ENCODE measurements around the gene AMIGO3. TPM values are rescaled to one million over a fixed set of nuclear protein-coding genes. Genes with fewer than 3 reads are reported as not detected.
A peak's percentile ranks its signal among the peaks of the same experiment; 100 is the strongest.
"Not testable (repeated sequence)": the region's sequence is repeated elsewhere in the genome, so short reads cannot be mapped to it uniquely, and the experiment has no call there.

The AMIGO3 gene, protein sequence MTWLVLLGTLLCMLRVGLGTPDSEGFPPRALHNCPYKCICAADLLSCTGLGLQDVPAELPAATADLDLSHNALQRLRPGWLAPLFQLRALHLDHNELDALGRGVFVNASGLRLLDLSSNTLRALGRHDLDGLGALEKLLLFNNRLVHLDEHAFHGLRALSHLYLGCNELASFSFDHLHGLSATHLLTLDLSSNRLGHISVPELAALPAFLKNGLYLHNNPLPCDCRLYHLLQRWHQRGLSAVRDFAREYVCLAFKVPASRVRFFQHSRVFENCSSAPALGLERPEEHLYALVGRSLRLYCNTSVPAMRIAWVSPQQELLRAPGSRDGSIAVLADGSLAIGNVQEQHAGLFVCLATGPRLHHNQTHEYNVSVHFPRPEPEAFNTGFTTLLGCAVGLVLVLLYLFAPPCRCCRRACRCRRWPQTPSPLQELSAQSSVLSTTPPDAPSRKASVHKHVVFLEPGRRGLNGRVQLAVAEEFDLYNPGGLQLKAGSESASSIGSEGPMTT
- total RNA-seq: not detected

DNA sequence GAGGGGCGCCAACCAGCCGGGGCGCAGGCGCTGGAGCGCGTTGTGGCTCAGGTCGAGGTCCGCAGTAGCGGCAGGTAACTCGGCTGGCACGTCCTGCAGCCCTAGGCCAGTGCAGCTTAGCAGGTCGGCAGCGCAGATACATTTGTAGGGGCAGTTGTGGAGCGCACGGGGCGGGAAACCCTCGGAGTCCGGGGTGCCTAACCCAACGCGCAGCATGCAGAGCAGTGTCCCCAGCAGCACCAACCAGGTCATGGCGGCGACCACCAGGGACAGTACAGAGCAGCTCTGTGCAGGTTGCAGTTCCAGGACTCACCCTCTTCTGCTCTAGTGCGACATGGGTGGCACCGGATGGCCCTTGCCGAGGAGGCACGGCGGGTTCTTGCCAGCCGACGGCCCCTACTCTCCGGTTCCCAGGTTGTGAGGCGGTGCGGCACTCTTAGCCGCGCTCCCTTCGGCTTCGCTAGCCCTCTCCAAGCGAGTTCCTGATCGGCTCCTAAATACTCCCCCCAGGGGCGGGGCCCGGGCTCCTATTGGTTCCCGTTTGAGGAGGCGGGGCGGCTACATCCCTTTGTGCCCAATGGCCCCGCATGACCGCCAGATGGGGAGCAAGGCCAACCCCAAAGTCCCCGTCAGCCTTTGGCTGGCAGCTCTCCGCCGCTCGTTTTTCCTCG lies at the start of gene AMIGO3:
TSS of gene AMIGO3 (minus strand) at position 471 of the 671 bp plus-strand sequence. CDS start at position 252, 219 bp downstream.
- peak; percentile 96 for DNase-seq (ENCODE audit: low spot score)

DNA sequence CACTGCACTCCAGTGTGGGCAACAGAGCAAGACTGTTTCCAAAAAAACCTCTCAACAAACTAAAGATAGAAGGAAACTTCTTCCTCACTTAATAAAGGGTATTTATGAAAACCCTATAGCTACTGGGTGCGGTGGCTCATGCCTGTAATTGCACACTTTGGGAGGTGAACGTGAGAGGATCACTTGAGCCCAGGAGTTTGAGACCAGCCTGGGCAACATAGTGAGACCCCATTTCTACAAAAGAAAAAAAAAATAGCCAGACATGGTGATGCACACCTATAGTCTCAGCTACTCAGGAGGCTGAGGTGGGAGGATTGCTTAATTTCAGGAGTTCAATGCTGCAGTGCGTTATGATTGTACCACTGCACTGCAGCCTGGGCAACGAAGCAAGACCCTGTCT lies 44.5 kb upstream of the AMIGO3 start:
- DNase-seq (ENCODE audit: low spot score): no peak

DNA sequence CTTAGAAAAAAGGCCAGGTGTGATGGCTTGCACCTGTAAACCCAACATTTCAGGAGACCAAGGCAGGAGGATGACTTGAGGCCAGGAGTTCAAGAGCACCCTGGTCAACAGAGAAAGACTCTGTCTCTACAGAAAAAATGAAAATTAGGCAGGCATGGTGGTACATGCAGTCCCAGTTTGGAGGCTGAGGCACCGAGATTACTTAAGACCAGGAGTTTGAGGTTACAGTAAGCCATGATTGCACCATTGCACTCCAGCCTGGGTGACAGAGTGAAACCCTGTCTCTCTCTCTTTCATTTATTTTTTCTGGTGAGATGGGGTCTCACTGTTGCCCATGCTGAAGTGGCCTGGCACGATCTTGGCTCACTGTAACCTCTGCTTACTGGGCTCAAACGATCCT lies 42.2 kb upstream of the AMIGO3 start:
- no peak for DNase-seq (ENCODE audit: low spot score)

DNA sequence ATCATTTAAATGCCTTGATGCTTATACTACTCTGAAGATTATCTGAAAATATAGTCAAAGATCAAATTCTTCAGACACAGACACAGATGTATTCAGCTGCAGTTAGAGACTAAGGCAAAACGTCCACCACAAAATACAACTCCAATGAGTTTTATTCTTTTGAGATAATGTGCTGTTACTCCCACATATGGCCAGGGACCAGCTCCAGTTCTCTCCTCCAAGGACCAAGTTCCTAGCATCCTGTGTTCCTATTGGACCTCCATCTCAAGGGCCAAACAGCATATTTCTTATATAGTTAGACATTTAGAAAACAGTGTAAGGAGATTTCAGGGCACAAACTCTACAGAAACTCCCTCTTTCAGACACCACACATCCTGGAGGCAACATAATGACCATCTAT lies 39.7 kb upstream of the AMIGO3 start:
- DNase-seq (ENCODE audit: low spot score): no peak

DNA sequence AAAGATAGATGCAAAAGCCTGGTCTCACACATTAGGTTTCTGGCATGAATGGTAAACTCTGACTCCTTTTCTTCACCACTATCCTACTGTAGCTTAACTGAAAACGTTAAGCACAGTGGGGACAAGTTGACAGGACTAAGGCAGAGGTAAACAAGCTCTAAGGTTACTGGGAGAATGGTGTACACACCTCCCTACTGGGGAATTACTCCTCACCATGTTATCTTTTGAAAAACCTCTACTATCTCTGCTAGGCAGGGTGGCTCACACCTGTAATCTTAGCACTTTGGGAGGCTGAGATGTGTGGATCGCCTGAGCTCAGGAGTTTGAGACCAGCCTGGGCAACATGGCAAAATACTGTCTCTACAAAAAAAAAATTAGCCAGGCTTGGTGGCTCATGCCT lies 37.7 kb upstream of the AMIGO3 start:
- no peak for DNase-seq (ENCODE audit: low spot score)

DNA sequence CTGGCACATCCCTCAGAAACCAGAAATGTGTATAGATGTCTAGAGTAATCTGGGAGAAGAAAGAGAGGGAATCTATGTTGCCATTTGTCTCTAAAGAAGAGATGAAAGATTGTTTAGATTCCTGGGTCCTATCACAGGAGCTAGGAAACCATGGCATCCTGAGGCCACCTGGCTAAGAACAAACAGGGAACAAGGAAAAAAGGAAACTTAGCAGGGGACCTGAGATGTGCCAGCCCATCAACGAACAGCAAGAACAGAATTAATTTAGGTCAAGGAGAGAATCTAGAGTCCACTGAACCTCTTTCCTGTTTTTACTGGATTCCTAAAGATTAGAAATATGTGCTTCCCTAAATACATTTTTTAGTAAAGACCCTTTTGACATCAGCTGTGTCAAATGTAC lies 36.6 kb upstream of the AMIGO3 start:
- DNase-seq (ENCODE audit: low spot score): no peak

DNA sequence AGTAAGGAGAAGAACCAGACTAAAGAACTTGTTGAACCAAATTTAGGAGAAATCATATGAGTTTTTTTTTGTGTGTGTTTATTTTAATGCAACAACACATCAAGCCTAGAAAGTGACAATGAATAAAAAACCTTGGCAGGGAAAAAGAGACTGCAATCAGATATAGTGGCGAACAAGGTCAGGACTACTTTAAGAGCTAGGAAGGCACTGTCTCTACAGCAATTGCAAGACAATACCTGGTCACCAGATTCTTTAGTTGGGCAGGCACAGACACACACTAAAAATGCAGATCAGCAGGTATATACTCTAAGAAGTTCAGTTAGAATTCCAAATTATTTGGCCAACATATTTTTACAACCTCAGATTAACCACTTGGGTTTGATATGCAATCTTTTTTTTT lies 35.1 kb upstream of the AMIGO3 start:
- DNase-seq (ENCODE audit: low spot score): no peak

DNA sequence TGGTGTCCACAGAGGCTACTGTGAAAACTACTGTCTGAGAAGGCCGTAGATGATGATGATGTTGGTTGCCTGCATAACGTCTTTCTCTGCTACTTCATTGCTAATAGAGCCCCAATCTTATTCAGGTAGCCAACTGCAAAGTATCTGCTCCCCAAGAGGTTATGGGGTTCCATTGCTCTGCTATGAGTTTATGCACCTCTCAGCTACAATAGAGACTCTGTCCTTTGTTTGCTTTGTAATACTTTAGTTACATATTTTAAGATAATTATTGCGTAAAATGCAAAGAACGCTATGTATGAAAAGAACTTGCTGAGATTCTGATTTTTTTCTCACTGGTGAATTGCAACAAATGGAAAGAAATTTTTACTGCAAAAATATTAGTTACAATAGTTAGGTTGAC lies 32.0 kb upstream of the AMIGO3 start:
- DNase-seq (ENCODE audit: low spot score): no peak

DNA sequence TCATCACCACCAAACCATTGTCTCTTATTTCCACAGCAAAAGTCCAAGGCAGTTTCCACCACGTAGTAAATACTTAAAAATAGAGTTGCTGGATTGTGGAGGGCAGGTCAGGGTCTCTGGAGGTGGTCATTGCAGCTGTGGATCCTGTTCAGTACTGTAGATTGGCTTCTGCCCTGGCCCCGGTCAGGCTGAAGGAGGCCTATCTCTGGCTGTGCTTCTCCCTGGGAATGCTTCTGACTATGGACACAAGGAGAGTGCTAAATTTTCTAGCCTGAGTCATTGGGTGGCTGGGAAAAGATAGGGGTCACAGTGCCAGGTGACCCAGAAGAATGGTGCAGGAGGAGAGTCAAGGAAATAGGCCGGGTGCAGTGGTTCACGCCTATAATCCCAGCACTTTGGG lies 30.6 kb upstream of the AMIGO3 start:
- DNase-seq (ENCODE audit: low spot score): no peak

DNA sequence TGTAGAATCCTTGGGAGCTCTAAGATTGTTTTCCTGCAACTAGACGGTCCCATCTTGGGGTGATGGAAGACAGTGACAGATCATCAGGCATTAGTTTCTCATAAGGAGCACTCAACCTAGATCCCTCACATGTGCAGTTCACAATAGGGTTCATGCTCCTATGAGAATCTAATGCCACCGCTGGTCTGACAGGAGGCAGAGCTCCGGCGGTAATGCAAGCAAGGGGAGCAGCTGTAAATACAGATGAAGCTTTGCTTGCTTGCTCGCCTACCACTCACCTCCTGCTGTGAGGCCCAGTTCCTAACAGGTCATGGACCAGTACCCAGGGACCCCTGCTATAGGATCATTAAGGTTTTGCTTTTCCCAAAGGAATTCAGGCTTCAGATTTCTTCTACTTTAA lies 29.4 kb upstream of the AMIGO3 start:
- not testable (repeated sequence) for DNase-seq (ENCODE audit: low spot score)

DNA sequence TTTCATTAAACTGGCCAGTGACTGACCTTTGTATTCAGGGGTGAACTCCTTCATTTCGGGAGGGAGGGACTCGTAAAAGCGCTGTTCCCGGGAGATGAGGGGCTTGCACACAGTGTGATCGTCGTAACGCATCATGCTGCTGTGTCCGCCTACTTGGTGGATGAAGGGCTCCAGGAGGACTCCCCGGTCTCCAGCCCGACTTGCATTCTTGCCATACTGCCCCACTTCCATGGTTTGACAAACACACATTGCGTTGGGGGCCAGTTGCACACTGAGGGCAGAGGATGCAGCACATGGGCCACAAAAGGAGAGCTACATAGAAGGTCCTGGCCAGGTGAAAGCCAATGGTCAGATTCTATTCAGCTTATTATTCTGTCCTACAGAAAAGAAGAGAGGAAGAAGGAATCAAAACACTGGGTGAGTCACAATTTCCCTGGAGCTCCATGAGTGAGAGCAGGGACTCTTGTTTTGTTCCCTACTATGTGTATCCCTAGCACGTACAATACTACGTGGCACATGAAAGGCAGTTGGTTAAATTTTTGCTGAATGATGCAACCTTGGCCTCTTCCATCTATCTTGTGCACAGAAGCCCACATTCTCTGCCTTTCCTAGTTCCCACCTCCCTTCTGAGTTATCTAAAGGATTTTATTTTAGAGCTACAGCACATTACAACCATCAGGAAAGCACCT lies 28.5 kb upstream of the AMIGO3 start:
- no peak for DNase-seq (ENCODE audit: low spot score)

DNA sequence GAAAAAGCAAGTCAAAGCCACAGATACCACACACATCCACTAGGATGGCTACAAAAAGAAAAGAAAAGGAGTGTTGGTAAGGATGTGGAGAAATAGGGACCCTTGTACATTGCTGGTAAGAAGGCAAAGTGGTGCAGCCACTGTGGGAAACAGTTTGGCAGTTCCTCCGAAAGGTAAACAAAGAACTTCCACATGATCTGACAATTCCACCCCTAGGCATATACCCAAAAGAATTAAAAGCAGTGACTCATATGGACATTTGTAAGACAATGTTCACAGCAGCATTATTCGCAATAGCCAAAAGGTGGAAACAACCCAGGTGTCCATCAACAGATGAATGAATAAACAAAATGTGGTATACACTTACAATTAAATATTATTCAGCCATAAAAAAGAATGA lies 26.5 kb upstream of the AMIGO3 start:
- DNase-seq (ENCODE audit: low spot score): no peak

DNA sequence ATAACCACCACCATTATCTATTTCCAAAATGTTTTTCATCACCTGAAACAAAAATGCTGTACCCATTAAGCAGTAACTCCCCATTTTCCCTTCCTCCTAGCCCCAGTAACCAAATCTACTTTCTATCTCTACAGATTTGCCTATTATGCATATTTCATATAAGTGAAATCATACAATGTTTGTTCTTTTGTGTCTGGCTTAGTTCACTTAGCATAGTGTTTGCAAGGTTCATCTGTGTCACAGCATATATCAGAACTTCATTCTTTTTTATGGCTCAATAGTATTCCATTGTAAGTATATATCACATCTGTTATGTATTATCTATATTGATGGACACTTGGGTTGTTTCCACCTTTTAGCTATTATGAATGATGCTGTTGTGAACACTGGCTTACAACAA lies 20.9 kb upstream of the AMIGO3 start:
- DNase-seq (ENCODE audit: low spot score): no peak

DNA sequence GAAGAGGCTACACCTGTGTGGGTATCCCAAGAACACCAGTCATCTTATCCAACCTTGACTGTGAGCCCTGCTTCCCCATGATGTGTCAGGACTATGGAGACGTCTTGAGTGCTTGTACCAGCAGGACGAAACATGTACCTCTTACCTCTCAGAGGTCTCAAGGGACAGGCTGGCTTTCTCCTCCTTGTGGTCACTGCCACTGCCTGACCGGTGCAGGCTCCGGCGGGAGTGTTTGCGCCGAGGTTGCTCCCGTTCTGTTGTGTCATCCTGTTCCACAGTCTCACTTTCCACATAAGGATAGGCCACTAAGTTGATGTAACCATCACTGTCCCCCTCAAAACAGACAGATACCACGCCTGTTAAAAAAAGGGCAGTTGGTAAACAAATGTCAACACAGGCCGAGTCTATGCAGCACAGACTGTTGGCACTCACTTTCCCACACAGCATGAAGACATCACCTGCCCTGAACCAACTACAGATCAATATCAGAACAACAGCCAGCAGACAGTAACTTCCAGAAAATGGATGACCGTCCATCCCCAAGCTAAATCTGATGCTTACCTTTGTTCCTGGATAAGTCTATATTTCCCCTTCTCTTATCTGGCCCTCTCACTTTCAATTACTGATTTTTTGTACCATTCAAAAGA lies 18.7 kb upstream of the AMIGO3 start:
- DNase-seq (ENCODE audit: low spot score): no peak

DNA sequence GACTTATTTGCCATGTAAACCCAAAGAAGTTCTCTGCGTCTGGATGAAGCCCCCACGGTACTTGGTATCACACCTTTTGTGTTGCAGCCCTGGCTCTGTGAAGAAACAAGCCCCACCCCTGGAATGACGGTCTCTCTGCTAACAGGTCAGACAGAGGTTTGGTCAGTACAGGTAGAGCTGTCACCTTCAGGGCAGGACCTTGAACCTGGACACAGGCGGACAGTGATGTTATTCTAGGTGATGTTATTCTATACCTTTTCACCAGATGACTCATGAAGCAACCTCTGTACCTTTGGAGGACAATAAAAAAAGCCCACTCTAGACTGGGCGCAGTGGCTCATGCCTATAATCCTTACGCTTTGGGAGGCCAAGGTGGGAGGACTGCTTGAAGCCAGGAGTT lies 15.3 kb upstream of the AMIGO3 start:
- DNase-seq (ENCODE audit: low spot score): no peak

DNA sequence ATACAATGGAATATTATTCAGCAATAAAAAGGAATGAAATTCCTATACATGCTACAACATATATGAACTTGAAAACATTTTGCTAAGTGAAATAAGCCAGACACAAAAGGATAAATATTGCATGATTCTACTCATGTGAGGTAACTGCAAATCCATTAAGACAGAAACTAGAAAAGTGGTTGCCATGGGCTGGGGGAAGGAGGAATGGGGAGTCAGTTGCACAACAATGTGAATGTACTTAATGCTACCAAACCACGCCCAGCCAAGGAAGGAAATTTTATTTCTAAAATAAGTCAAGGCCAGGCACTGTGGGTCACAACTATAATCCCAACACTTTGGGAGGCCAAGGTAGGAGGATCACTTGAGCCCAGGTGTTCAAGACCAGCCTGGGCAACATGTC lies 14.1 kb upstream of the AMIGO3 start:
- no peak for DNase-seq (ENCODE audit: low spot score)

DNA sequence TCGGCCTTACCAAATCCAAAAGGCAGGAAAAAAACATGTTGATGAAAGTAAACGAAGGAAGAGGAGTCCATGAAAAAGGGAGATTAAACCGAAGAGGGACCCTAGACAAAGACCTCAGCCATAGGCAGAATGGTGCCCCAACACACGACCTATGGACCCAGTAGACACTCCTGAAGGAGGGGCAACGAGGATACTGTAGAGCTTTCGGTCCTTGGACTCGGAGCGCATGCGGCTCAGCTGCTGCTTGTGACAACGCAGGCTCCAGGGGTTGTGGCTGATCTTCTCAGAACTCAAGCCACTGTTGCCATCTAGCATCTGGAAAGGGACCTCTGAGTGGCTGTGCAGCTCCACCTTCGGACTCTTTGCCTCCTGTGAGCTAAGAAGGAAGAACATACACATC lies 13.1 kb upstream of the AMIGO3 start:
- DNase-seq (ENCODE audit: low spot score): no peak

DNA sequence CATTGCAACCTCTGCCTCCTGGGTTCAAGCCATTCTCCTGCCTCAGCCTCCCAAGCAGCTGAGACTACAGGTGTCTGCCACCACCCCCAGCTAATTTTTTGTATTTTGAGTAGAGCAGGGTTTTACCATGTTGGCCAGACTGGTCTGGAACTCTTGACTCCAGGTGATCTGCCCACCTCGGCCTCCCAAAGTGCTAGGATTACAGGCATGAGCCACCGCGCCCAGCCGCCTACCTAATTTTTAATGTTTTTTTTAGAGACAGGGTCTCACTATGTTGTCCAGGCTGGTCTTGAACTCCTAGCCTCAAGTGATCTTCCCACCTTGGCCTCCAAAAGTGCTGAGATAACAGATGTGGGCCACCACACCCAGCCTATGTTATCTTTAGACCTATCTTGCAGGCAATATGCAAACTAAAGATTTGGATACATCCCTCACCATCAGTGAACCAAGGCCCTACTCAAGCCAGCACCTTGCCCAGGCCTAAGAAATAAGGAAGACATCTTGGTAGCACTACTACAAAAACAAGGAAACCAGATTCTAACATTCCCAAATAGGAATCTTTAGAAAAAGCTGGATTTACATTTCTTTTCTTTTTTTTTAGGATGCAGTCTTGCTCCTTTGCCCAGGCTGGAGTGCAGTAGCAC lies 10.6 kb upstream of the AMIGO3 start:
- no peak for DNase-seq (ENCODE audit: low spot score)

DNA sequence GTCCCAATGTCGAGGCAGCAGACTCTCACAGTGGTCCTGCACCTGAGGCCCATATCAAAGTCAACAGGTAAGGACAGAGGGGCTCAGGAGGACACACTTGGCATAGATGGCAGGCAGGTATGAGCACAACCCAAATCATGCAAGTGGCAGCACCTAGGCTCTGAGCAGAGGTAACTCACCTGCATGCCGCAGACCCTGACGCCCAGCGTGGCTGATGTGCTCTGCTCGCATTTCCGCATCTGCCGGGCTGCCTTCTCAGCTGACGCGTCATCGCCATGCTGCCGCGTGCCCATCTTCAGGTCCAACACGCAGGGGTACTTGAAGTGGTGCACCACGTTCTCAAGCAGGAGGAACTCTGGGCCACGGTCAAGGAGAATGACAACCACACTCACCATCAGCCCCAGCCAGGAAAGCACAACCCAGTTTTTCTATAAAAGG lies 8.5 kb upstream of the AMIGO3 start:
- DNase-seq (ENCODE audit: low spot score): no peak

DNA sequence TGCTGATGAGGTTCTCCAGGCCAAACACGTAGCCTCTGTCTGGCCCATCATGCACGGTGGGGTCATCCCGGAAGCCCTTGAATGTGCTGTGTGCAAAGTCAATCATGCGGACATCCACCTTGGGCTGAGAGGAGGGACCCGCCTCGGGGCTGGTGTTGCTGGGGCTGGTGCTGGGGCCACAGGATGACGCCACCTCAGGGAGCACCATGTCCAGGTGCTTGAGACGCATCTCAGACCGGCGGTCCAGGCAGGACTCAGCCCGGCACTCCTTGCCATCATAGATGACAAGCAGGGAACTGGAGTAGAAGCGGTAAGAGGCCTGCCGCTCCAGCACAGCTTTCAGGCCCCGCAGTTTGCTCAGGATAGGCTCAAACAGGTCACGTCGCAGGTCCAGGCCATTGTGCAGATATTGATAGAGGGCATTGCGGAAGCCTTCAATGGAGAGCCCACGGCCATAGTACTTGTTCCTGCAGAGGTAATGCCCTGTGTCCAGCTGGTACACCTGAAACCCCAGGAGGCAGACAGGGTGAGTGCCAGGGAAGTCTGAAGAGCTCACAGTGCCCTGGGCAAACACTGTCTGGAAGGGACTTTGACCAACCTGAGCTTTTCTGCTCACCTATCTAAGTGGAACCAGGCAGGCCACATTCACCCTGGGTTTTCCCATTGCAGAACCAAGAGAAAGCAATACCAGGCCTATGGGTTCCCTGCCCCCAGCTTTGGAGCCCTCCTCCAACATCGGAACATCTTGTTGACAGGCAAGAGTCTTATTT lies 7.9 kb upstream of the AMIGO3 start:
- no peak for DNase-seq (ENCODE audit: low spot score)
